HepG2 (cell line): ENCODE data around the gene CENPB. TPM values are rescaled to one million over a fixed set of nuclear protein-coding genes. Genes with fewer than 3 reads are reported as not detected.
A peak's percentile ranks its signal among the peaks of the same experiment; 100 is the strongest.

ENCODE experiments used
- ARID2 ChIP-seq: sonication (generic); formaldehyde crosslinking; IDR thresholded peaks from 2 replicates; pipeline ENCODE4 v1.8.1; 2022; ENCODE audit warnings: mild to moderate bottlenecking, missing genetic modification reagents, borderline replicate concordance
- DDIT3 ChIP-seq: sonication (generic); formaldehyde crosslinking; IDR thresholded peaks from 2 replicates; pipeline ENCODE4 v1.4.0; 2020; ENCODE audit warnings: mild to moderate bottlenecking, missing genetic modification reagents
- KDM6A ChIP-seq: IDR thresholded peaks from 2 replicates; pipeline ENCODE4 v1.6.1; 2016; ENCODE audit warnings: low read depth
- KLF9 ChIP-seq: IDR thresholded peaks from 2 replicates; pipeline ENCODE4 v1.6.1; 2016; ENCODE audit warnings: low read depth
- MXD4 ChIP-seq: IDR thresholded peaks from 2 replicates; pipeline ENCODE4 v1.6.1; 2016; ENCODE audit warnings: mild to moderate bottlenecking, missing biosample characterization, missing genetic modification reagents
- PLSCR1 ChIP-seq: sonication (generic); formaldehyde crosslinking; IDR thresholded peaks from 2 replicates; pipeline ENCODE4 v1.5.0; 2020; ENCODE audit warnings: missing genetic modification reagents, mild to moderate bottlenecking, borderline replicate concordance
- PRPF4 ChIP-seq: fragments of 200-400 bp; formaldehyde crosslinking; IDR thresholded peaks from 2 replicates; pipeline ENCODE4 v1.6.1; 2016; ENCODE audit warnings: low read length, low read depth; ENCODE audit not compliant: poor library complexity, severe bottlenecking
- SMC3 ChIP-seq: IDR thresholded peaks from 2 replicates; pipeline ENCODE4 v1.6.1; 2011; ENCODE audit warnings: low read length, improper control_type of control experiment
- YEATS4 ChIP-seq: sonication (generic); formaldehyde crosslinking; IDR thresholded peaks from 2 replicates; pipeline ENCODE4 v1.4.0; 2020; ENCODE audit warnings: missing genetic modification reagents, borderline replicate concordance
- ZBTB38 ChIP-seq: sonication (generic); formaldehyde crosslinking; IDR thresholded peaks from 2 replicates; pipeline ENCODE4 v1.5.1; 2020; ENCODE audit warnings: mild to moderate bottlenecking, missing genetic modification reagents
- ZBTB42 ChIP-seq: sonication (generic); formaldehyde crosslinking; IDR thresholded peaks from 2 replicates; pipeline ENCODE4 v1.5.0; 2020; ENCODE audit warnings: mild to moderate bottlenecking, missing genetic modification reagents
- ZC3H13 ChIP-seq: sonication (generic); formaldehyde crosslinking; IDR thresholded peaks from 2 replicates; pipeline ENCODE4 v1.8.1; 2023; ENCODE audit warnings: mild to moderate bottlenecking, missing genetic modification reagents, moderate library complexity
- ZFP1 ChIP-seq: IDR thresholded peaks from 2 replicates; pipeline ENCODE4 v1.6.1; 2016
- ZFP41 ChIP-seq: sonication (generic); formaldehyde crosslinking; IDR thresholded peaks from 2 replicates; pipeline ENCODE4 v1.4.0; 2020; ENCODE audit warnings: mild to moderate bottlenecking, missing genetic modification reagents, borderline replicate concordance
- ZNF180 ChIP-seq: sonication (generic); formaldehyde crosslinking; IDR thresholded peaks from 2 replicates; pipeline ENCODE4 v1.4.0; 2020; ENCODE audit warnings: low read depth, missing genetic modification reagents, borderline replicate concordance
- ZNF570 ChIP-seq: sonication (generic); formaldehyde crosslinking; IDR thresholded peaks from 2 replicates; pipeline ENCODE4 v1.4.0; 2020; ENCODE audit warnings: mild to moderate bottlenecking, missing genetic modification reagents, borderline replicate concordance
- ZNF605 ChIP-seq: sonication (generic); formaldehyde crosslinking; IDR thresholded peaks from 2 replicates; pipeline ENCODE4 v1.8.0; 2022; ENCODE audit warnings: mild to moderate bottlenecking, missing genetic modification reagents
- ZNF644 ChIP-seq: IDR thresholded peaks from 2 replicates; pipeline ENCODE4 v1.6.1; 2016; ENCODE audit warnings: low read depth
- ZSCAN21 ChIP-seq: sonication (generic); formaldehyde crosslinking; IDR thresholded peaks from 2 replicates; pipeline ENCODE4 v1.8.0; 2022; ENCODE audit warnings: mild to moderate bottlenecking, missing genetic modification reagents, moderate library complexity, borderline replicate concordance
- ZSCAN25 ChIP-seq: sonication (generic); formaldehyde crosslinking; IDR thresholded peaks from 2 replicates; pipeline ENCODE4 v1.8.0; 2022; ENCODE audit warnings: mild to moderate bottlenecking, missing genetic modification reagents
- ZSCAN30 ChIP-seq: sonication (generic); formaldehyde crosslinking; IDR thresholded peaks from 2 replicates; pipeline ENCODE4 v1.5.0; 2020; ENCODE audit warnings: mild to moderate bottlenecking, missing genetic modification reagents
- polyA plus RNA-seq, 8 experiments: library from polyadenylated mRNA; depleted of rRNA in 3 of 8; stranded (reverse) in 7 of 8; unstranded in 1 of 8; fragments of >200 nt; fragmentation: Illumina TruSeq in 4 of 8; extraction: Trizol in 4 of 8; gene quantifications; 2 replicates each; pipeline versions ENCODE4 v1.2.1 to v1.2.3, GENCODE V29; 2011 to 2016; ENCODE audit warnings: low read depth in 4 of 8, missing spikeins in 1 of 8, mixed read lengths in 1 of 8; ENCODE audit not compliant: insufficient read depth in 1 of 8
- total RNA-seq, 5 experiments: library from RNA; depleted of rRNA; stranded (reverse); fragments of >200 nt; fragmentation: Illumina TruSeq; extraction: Trizol; gene quantifications; 2 replicates each; pipeline ENCODE4 v1.2.3, GENCODE V29; 2016; ENCODE audit warnings: low read depth in 1 of 5
- TF ChIP-seq, protein P1 (sequence below): sonication (generic); formaldehyde crosslinking; IDR thresholded peaks from 2 replicates; pipeline ENCODE4 v1.5.0; 2020; ENCODE audit warnings: missing genetic modification reagents
- TF ChIP-seq, protein P2 (sequence below): sonication (generic); formaldehyde crosslinking; conservative IDR thresholded peaks from 2 replicates; pipeline ENCODE4 v1.4.0; 2020; ENCODE audit warnings: missing genetic modification reagents
- TF ChIP-seq, protein P3 (sequence below): sonication (generic); formaldehyde crosslinking; IDR thresholded peaks from 2 replicates; pipeline ENCODE4 v1.5.1; 2020; ENCODE audit warnings: mild to moderate bottlenecking, moderate library complexity, missing genetic modification reagents

CENPB gene
- total and polyA plus RNA-seq, 2 of the 13 experiments (the other 11 are each of a cell fraction or from before 2014, with no cell fraction given): 10.4 to 54.5 TPM

- 0 out of 2 replicates have a peak, but pooled peaks have one; percentile 58 for TF ChIP-seq ZNF180 (CRISPR knock-in tag)
- no peak for TF ChIP-seq KDM6A (CRISPR knock-in tag)
- no peak for TF ChIP-seq ZNF605 (CRISPR knock-in tag)
- TF ChIP-seq YEATS4: no peak
- no peak for TF ChIP-seq ZNF644 (CRISPR knock-in tag)
- peak; percentile 41; the same call in 1 of the 2 replicates for TF ChIP-seq SMC3
- no peak; the same call in 1 of the 2 replicates for TF ChIP-seq ZNF570
- no peak for TF ChIP-seq PLSCR1 (CRISPR knock-in tag)
- peak; percentile 51; the same call in 1 of the 2 replicates for TF ChIP-seq MXD4
- no peak for TF ChIP-seq KLF9 (CRISPR knock-in tag)
- no peak for TF ChIP-seq ARID2 (CRISPR knock-in tag)
- TF ChIP-seq ZSCAN25 (CRISPR knock-in tag): peak; percentile 64
- TF ChIP-seq ZC3H13 (CRISPR knock-in tag): 0 out of 2 replicates have a peak, but pooled peaks have one; percentile 14
- no peak for TF ChIP-seq DDIT3 (CRISPR knock-in tag)
- TF ChIP-seq, protein P1, sequence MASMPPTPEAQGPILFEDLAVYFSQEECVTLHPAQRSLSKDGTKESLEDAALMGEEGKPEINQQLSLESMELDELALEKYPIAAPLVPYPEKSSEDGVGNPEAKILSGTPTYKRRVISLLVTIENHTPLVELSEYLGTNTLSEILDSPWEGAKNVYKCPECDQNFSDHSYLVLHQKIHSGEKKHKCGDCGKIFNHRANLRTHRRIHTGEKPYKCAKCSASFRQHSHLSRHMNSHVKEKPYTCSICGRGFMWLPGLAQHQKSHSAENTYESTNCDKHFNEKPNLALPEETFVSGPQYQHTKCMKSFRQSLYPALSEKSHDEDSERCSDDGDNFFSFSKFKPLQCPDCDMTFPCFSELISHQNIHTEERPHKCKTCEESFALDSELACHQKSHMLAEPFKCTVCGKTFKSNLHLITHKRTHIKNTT (CRISPR knock-in tag): no peak
- peak; percentile 29; the same call in 1 of the 2 replicates for TF ChIP-seq ZFP41 (CRISPR knock-in tag)
- TF ChIP-seq ZSCAN21 (CRISPR knock-in tag): no peak
- TF ChIP-seq, protein P2, sequence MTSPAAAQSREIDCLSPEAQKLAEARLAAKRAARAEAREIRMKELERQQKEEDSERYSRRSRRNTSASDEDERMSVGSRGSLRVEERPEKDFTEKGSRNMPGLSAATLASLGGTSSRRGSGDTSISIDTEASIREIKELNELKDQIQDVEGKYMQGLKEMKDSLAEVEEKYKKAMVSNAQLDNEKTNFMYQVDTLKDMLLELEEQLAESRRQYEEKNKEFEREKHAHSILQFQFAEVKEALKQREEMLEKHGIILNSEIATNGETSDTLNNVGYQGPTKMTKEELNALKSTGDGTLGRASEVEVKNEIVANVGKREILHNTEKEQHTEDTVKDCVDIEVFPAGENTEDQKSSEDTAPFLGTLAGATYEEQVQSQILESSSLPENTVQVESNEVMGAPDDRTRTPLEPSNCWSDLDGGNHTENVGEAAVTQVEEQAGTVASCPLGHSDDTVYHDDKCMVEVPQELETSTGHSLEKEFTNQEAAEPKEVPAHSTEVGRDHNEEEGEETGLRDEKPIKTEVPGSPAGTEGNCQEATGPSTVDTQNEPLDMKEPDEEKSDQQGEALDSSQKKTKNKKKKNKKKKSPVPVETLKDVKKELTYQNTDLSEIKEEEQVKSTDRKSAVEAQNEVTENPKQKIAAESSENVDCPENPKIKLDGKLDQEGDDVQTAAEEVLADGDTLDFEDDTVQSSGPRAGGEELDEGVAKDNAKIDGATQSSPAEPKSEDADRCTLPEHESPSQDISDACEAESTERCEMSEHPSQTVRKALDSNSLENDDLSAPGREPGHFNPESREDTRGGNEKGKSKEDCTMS (CRISPR knock-in tag): no peak
- TF ChIP-seq ZFP1 (CRISPR knock-in tag): no peak
- peak; percentile 52; the same call in 1 of the 2 replicates for TF ChIP-seq ZBTB38 (CRISPR knock-in tag)
- TF ChIP-seq ZBTB42 (CRISPR knock-in tag): peak; percentile 74; the same call in 1 of the 2 replicates
- TF ChIP-seq ZSCAN30 (CRISPR knock-in tag): no peak
- no peak for TF ChIP-seq PRPF4
- TF ChIP-seq, protein P3, sequence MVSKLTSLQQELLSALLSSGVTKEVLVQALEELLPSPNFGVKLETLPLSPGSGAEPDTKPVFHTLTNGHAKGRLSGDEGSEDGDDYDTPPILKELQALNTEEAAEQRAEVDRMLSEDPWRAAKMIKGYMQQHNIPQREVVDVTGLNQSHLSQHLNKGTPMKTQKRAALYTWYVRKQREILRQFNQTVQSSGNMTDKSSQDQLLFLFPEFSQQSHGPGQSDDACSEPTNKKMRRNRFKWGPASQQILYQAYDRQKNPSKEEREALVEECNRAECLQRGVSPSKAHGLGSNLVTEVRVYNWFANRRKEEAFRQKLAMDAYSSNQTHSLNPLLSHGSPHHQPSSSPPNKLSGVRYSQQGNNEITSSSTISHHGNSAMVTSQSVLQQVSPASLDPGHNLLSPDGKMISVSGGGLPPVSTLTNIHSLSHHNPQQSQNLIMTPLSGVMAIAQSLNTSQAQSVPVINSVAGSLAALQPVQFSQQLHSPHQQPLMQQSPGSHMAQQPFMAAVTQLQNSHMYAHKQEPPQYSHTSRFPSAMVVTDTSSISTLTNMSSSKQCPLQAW: no peak; the same call in 1 of the 2 replicates
Measured at GRCh38 chr20:3768342-3769130, 18.0 kb downstream of the CENPB start (continued).
